ENCODE results near the gene BRD9. TPM values are rescaled to one million over a fixed set of nuclear protein-coding genes. Genes with fewer than 3 reads are reported as not detected.

BRD9 gene
- total RNA-seq, 1 experiment from 2014 or later: 30.4 TPM

DNA sequence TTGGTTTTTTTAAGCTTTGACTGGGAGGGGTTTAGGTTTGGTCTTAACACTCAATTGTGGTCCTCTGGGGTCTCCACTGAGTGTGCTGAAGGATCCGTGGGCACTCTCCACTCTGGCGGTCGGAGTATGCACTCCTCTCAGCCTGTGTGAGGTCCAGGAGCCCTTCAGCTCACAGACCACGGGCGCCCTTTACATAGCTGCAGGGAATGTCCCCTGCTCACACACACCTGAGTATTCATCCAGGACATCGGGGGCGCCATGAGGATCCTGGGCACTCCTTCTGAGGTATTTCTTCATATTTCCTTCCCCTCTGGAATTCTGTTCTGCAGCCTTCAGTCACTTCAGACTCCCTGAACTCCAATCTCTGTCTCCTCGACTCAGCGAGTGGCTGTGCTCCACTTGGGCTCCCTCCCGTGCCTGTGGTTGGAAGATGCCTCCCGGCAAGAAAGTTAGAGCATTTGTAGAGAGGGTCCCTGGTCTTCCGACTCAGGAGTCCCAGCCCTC is 12.6 kb upstream of the BRD9 start:
- no peak for DNase-seq (ENCODE audit: extremely low read depth, low read depth)

DNA sequence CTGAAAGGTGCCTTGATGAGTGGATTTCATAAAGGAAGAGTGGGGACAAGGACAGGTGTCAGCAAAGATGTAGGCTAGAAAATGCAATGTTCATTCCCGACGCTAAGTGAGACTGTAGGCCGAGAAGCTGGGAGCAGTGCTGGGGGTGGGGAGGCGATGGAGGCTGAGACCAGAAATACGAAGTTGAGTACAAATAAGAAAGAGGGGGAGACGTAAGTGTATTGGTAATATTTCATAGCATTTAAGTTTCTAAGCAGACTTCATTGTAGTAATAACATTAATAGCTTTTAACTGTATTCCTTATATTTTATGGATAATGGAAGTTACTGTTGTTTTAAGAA is 11.1 kb upstream of the BRD9 start:
- DNase-seq (ENCODE audit: extremely low read depth, low read depth): no peak

- DNase-seq (ENCODE audit: extremely low read depth, low read depth): no peak
Measured at GRCh38 chr5:902129-902916, 9.7 kb upstream of the BRD9 start.

GRCh38 chr5:900781-901180 is 8.2 kb upstream of the BRD9 start:
- no peak for DNase-seq (ENCODE audit: extremely low read depth, low read depth)

DNA sequence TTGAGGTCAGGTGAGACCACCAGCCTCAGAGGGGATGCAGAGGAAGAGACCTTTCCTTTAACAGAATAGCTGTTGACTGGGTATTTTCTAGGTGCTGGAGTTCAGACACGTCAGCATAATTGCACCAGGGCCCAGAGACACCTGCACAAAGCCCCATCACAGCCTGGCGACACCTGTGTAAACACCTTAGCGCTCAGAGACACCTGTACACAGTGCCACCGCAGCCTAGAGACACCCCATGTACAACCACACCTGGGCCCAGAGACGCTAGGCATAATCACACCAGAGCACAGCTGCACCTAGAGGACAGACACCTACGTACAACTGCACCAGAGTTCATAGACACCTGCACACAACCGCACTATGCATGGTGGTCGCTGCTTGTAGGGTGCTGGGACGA is 1.1 kb upstream of the BRD9 start:
- no peak for DNase-seq (ENCODE audit: extremely low read depth, low read depth)

DNA sequence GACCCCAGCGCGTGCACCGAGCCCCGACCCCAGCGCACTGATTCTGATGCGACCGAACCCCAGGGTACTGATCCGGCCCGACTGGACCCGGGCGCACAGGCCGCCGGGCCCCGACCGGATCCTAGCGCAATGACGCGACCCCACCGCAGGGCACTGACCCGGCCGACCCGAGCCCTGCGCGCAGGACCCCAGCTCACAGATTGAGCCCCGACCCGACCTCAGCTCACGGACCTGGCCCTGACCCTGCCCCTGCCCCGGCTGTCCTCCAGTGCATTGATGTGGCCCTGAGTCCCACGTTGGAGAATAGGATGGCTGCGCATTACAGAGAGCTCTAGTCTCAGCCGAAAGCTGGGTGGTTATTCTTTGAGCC is 521 bp upstream of the BRD9 start:
- no peak for DNase-seq (ENCODE audit: extremely low read depth, low read depth)

- DNase-seq (ENCODE audit: extremely low read depth, low read depth): no peak
Measured at GRCh38 chr5:891837-892393, 686 bp downstream of the BRD9 start.

GRCh38 chr5:891117-891836 is 1.3 kb downstream of the BRD9 start:
- DNase-seq (ENCODE audit: extremely low read depth, low read depth): peak; percentile 56

- no peak for DNase-seq (ENCODE audit: extremely low read depth, low read depth)
Measured at GRCh38 chr5:889075-889710, 3.4 kb downstream of the BRD9 start.

DNA sequence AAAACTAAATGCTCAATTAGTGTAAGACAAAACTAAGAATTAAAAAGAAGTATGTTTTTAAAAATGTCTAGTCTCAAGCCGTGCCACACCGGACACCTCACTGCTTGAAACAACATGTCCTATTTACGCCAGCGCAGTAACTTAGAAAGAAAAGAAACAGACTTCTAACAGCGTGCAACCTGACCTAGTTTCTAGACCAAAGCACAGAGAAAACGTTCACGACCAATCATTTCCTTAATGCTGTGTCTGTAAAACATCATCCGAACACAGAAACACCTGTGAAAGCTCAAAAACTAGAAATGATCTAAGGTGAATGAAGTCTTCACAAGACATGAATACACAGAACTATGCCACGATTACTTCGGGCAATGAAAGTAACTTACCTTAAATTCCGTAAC is 4.0 kb downstream of the BRD9 start:
- DNase-seq (ENCODE audit: extremely low read depth, low read depth): no peak

DNA sequence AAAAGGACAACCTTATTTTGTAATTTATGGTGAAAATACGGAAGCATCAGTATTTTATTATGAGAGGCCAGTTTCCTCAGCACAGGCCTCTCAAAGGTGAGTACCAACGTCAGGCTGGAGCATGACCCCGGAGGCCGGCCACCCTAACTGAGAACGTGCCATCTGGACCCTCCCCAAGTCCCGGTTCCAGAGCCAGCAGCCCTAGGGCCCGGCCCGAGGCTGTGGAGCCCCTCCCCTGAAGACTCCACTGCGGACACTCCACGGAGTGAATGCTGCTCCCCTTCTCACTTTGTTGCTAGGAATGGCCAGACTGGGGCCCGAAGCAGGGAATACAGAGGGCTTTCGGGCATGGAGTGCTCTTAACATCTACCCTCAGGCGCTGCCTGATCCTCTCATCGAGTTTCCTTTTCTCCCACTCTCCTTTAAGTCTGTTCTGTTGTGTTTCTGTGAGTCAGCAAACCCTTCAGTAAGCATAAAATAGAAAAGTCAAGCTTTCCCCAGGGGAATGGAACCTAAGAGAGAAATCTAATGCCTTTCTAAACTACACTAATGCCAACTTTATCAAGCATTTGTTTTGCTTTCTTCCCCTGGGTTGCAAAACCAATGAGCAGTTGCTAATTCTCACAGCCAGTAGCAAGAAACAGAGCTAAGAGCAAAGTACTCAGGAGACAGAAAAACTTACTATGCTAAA is 4.5 kb downstream of the BRD9 start:
- DNase-seq (ENCODE audit: extremely low read depth, low read depth): no peak

- no peak for DNase-seq (ENCODE audit: extremely low read depth, low read depth)
Measured at GRCh38 chr5:886716-887325, 5.8 kb downstream of the BRD9 start.

DNA sequence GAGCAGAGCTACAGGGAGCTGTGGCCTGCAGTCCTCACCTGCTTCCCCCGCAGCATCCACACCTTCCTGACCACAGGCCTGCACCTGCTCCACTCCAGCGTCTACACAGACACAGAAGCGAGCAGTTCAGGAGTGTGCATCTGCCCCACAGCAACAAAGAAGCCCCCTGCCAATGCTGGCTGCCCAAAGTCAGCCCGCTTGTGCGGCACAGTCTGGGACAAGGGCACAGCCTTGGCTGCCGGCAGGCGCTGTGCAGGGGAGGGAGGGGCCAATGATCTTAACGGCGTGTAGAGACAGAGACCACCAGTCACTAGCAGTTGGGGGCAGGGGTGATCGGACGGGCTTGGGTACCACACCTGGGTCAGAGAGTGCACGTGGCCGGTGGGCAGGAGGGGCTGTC is 6.6 kb downstream of the BRD9 start:
- no peak for DNase-seq (ENCODE audit: extremely low read depth, low read depth)

DNA sequence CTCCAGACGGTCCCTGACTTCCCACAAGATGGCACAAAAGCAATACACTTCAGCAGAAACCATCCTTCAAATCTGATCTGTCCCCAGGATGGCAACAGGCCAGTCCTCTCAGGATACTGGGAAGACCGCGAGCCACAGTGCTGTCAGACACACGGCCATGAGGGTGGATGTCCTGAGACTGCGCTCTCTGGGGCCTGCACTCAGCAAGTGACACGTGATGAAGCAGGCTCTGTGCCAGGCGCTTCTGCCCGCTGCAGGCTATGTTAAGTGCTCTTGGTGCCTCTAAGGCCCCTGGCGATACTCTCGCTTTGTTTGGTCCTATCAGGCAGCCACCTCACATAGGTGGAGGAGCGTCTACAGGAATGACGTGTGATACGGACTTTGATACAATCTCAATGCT is 7.1 kb downstream of the BRD9 start:
- DNase-seq (ENCODE audit: extremely low read depth, low read depth): no peak

GRCh38 chr5:885127-885442 is 7.5 kb downstream of the BRD9 start:
- DNase-seq (ENCODE audit: extremely low read depth, low read depth): no peak

GRCh38 chr5:884345-885126 is 8.1 kb downstream of the BRD9 start:
- no peak for DNase-seq (ENCODE audit: extremely low read depth, low read depth)

- no peak for DNase-seq (ENCODE audit: extremely low read depth, low read depth)
Measured at GRCh38 chr5:883475-884181, 9.0 kb downstream of the BRD9 start.

DNA sequence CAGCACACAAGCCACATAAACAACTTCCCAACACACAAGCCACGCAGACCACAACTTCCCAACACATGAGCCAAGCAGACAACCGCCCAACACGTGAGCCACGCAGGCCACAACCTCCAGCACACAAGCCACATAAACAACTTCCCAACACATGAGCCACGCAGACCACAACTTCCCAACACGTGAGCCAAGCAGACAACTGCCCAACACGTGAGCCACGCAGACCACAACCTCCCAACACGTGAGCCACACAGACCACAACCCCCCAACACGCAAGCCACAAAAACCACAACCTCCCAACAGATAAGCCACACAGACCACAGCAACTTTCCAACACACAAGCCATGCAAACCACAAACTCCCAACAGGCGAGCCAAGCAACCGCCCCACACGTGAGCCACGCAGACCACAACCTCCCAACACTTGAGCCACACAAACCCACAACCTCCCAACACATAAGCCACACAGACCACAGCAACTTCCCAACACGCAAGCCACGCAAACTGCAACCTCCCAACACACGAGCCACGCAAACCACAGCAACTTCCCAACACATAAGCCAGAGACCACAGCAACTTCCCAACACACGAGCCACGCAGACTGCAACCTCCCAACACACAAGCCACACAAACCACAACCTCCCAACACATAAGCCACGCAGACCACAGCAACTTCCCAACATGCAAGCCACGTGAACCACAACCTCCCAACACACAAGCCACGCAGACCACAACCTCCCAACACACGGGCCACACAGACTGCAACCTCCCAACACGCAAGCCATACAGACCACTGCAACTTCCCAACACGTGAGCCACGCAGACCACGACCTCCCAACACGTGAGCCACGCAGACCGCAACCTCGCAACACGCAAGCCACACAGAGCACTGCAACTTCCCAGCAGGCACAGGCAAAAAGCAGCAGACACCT is 10.1 kb downstream of the BRD9 start:
- no peak for DNase-seq (ENCODE audit: extremely low read depth, low read depth)

All from NCI-H460 (cell line).